ENCODE results near the gene MYO6. TPM values are rescaled to one million over a fixed set of nuclear protein-coding genes. Genes with fewer than 3 reads are reported as not detected.

The MYO6 gene
- total RNA-seq, 1 experiment from 2014 or later, result 46.9 TPM

- Histone ChIP-seq H3K79me2 (ENCODE audit: insufficient read depth, low read length) (no peaks in the 10 kb centered on the region), H3K23me2 (ENCODE audit: insufficient read length, low read depth, low read length, poor library complexity, severe bottlenecking) (no peaks in the 10 kb centered on the region), H3K27ac (ENCODE audit: insufficient read length, low read depth, low read length) (no peak overlapping the region), H4K5ac (ENCODE audit: insufficient read length, low read depth, low read length) (no peak overlapping the region), H4K20me1 (ENCODE audit: control insufficient read depth, insufficient read depth, insufficient read length) (no peaks in the 10 kb centered on the region), H3K18ac (ENCODE audit: insufficient read length, low read depth, low read length) (no peak overlapping the region), H3K4me1 (ENCODE audit: insufficient read depth, low read length) (no peaks in the 10 kb centered on the region), H3K27me3 (ENCODE audit: insufficient read depth, low read length) (no peaks in the 10 kb centered on the region), H3K9ac (ENCODE audit: extremely low read depth, insufficient read length, low read length) (no peak overlapping the region), H3K9me3 (ENCODE audit: control insufficient read depth, low read depth, low read length) (no peaks in the 10 kb centered on the region), H3K14ac (ENCODE audit: insufficient read depth, low read length) (no peak overlapping the region), H2BK5ac (ENCODE audit: insufficient read length, low read length) (no peak overlapping the region), H2AK5ac (ENCODE audit: insufficient read length, low read length) (no peak overlapping the region), H2BK15ac (ENCODE audit: low read depth, low read length) (no peak overlapping the region), H3K79me1 (ENCODE audit: insufficient read depth, low read depth, low read length, poor library complexity, severe bottlenecking) (no peaks in the 10 kb centered on the region), H3K4me2 (ENCODE audit: insufficient read depth, insufficient read length, low read length) (no peak overlapping the region), H2AFZ (ENCODE audit: low read length) (no peak overlapping the region), H3K23ac (ENCODE audit: insufficient read length, low read depth, low read length) (no peak overlapping the region), H2BK12ac (ENCODE audit: insufficient read length, low read depth, low read length) (no peak overlapping the region), H4K91ac (ENCODE audit: insufficient read length, low read depth, low read length) (no peak overlapping the region), H2BK20ac (ENCODE audit: low read depth, low read length, poor library complexity, severe bottlenecking) (no peak overlapping the region), H3K56ac (ENCODE audit: insufficient read length, low read depth, low read length) (no peak overlapping the region), H3T11ph (ENCODE audit: low read length) (no peak overlapping the region), H3K4ac (ENCODE audit: low read depth, low read length) (no peak overlapping the region), H4K8ac (replicated peaks; ENCODE audit: insufficient read length, low read depth, low read length) (no peak overlapping the region), H2BK120ac (ENCODE audit: low read depth, low read length, poor library complexity, severe bottlenecking) (no peak overlapping the region)
- DNase-seq, result no peak
- Mint-ChIP-seq H3K27me3 (ENCODE audit: low read depth) (no peaks in the 10 kb centered on the region), H3K4me1 (peaks cover 14 to 18% of the 10 kb centered on the region in 2 experiments), H3K36me3 (ENCODE audit: insufficient read depth in 1 of 3, low read depth in 3 of 3) (peaks cover 0 to 12% (median 0%) of the 10 kb centered on the region in 3 experiments; a peak in 3 of 7 replicates), H3K9me3 (no peaks in the 10 kb centered on the region), H3K4me3 (no peak overlapping the region), H3K27ac (no peak overlapping the region)
- no peak for TF ChIP-seq CTCF (conservative IDR thresholded peaks at IDR 0.05)
- WGBS (ENCODE audit: extremely low coverage, insufficient read length, low lambda C conversion rate), result no CpG with 5 or more reads among the region's 1 CpG
Measured at GRCh38 chr6:75760320-75760719, 11.3 kb downstream of the MYO6 start.

Data from H9 (cell line).